GM12874 (cell line): ENCODE measurements around the gene P3H2.

Source experiments
- TF ChIP-seq, protein P1 (sequence below): IDR thresholded peaks from 2 replicates; pipeline ENCODE4 v1.5.1; 2011; ENCODE audit warnings: low read depth, mild to moderate bottlenecking, control low read depth, low read length, moderate library complexity; ENCODE audit not compliant: insufficient read depth

P3H2 gene

GRCh38 chr3:190055773-190056172, 64.9 kb downstream of the P3H2 start:
- TF ChIP-seq, protein P1, sequence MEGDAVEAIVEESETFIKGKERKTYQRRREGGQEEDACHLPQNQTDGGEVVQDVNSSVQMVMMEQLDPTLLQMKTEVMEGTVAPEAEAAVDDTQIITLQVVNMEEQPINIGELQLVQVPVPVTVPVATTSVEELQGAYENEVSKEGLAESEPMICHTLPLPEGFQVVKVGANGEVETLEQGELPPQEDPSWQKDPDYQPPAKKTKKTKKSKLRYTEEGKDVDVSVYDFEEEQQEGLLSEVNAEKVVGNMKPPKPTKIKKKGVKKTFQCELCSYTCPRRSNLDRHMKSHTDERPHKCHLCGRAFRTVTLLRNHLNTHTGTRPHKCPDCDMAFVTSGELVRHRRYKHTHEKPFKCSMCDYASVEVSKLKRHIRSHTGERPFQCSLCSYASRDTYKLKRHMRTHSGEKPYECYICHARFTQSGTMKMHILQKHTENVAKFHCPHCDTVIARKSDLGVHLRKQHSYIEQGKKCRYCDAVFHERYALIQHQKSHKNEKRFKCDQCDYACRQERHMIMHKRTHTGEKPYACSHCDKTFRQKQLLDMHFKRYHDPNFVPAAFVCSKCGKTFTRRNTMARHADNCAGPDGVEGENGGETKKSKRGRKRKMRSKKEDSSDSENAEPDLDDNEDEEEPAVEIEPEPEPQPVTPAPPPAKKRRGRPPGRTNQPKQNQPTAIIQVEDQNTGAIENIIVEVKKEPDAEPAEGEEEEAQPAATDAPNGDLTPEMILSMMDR: no peak

- TF ChIP-seq, protein P1: no peak
These were observed 66.6 kb downstream of the P3H2 start for GRCh38 chr3:190053919-190054672.

DNA sequence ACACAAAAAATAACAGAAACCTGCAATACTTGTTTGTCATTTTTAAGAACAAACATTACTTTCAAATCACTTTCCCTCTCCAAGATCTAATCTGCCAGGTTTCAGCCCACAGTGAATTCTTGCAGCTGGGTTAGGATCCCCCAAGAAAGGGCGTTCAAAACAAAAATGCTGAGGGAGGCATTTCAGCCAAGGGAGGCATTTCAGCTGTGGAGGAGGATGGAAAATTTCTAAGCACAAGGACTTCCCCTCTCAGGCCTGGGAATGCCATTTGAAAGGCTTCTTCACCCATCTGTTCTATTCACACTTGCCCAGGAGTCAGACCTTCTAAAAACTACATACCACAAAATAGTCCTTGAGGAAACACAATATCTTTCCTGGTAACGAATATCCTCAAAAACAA, 69.1 kb downstream of the P3H2 start:
- TF ChIP-seq, protein P1: no peak

DNA sequence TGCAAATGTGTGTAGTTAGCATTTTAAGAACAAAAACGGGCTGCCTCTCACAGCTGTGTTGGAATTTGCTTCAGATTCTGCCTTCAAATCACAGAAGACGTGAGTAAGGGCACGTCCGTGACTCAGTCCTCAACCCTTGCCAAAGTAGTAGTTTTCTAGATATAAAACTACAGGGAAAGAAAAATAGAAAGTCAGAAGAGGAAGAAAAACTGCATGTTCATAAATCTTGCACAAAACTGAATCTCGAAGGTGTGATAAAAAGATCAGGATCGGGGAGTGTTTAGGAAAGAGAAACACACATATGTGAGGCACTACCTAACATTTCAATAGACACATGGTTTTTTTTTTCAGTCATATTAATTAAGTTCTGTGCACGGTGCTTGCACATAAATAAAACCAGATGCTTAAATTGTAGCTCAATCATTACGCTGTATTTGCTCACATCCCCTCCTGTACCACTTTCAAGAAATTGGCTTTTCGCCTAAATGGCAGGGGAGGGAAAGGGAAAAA, 71.7 kb downstream of the P3H2 start:
- TF ChIP-seq, protein P1: no peak

DNA sequence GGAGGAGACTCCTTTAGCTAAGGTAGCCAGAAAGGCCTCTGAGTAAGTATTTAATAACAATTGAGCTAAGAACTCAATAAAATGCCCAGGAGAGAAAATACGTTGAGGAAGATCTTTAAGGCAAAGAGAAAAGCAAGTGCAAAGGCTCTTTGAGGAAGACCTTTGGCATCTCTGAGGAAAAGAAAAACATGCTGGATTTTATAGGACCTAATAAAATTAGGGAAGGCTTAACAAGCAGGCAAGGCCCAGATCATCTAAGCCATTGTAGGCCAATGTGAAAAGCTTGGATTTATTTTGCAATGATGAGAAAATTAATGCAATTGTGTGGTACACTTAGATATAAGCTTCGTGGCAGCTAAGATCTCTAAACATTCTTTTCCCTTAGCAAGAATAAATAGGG, 75.7 kb downstream of the P3H2 start:
- TF ChIP-seq, protein P1: no peak

DNA sequence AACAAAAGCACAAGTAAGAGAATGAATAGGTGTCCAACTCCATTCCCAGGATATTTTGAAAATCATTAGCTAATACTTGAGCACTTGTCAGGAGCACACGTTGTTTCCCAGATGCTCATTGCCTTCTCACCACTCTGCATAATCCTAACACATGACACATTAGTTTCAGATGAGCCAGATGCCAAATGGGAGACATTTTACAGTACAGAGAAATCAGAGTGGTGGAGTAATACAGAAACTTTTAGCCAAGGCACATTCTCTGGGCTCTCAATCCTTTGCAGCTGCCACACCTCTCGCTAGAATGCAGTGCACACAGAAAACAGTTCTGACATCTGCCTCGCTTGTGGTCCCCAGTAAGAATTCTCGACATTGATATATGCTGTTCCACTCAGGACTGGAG, 76.6 kb downstream of the P3H2 start:
- TF ChIP-seq, protein P1: no peak

- TF ChIP-seq, protein P1: no peak
These were observed 77.0 kb downstream of the P3H2 start for GRCh38 chr3:190043741-190044140.
